SK-N-SH (cell line): ENCODE results near the gene HAUS7.

Experiments used
- CHD2 ChIP-seq: fragments of 150-350 bp; IDR thresholded peaks from 2 replicates; pipeline ENCODE4 v1.6.1; 2018; ENCODE audit warnings: low read length; ENCODE audit not compliant: partially characterized antibody
- EZH2phosphoT487 ChIP-seq: fragments of 200-600 bp; sonication (generic); IDR thresholded peaks from 2 replicates; pipeline ENCODE4 v1.6.1; 2017; ENCODE audit warnings: low read depth, mixed run types, mild to moderate bottlenecking, antibody characterized with exemption, moderate library complexity, borderline replicate concordance
- FOXJ3 ChIP-seq: sonication (generic); formaldehyde crosslinking; IDR thresholded peaks from 2 replicates; pipeline ENCODE4 v1.5.1; 2020; ENCODE audit warnings: mild to moderate bottlenecking, missing genetic modification reagents
- FOXM1 ChIP-seq: IDR thresholded peaks from 2 replicates; pipeline ENCODE4 v1.4.0; 2012; ENCODE audit warnings: low read depth, mild to moderate bottlenecking
- MEF2A ChIP-seq: IDR thresholded peaks from 2 replicates; pipeline ENCODE4 v1.4.0; 2012; ENCODE audit warnings: low read depth, borderline replicate concordance
- MXI1 ChIP-seq: IDR thresholded peaks from 2 replicates; pipeline ENCODE4 v1.6.1; 2012; ENCODE audit warnings: mild to moderate bottlenecking, low read depth, low read length, improper control_type of control experiment
- POLR2AphosphoS5 ChIP-seq: IDR thresholded peaks from 2 replicates; pipeline ENCODE4 v1.6.1; 2012; ENCODE audit warnings: low read depth, low read length
- RCOR1 ChIP-seq: fragments of 150-350 bp; IDR thresholded peaks from 2 replicates; pipeline ENCODE4 v1.6.1; 2017; ENCODE audit warnings: antibody characterized with exemption, low read length
- RFX5 ChIP-seq: IDR thresholded peaks from 2 replicates; pipeline ENCODE4 v1.6.1; 2012; ENCODE audit warnings: mild to moderate bottlenecking, improper control_type of control experiment, low read length
- TF ChIP-seq, protein P1 (sequence below): fragments of 200-600 bp; sonication (generic); IDR thresholded peaks from 2 replicates; pipeline ENCODE4 v1.6.1; 2017; ENCODE audit warnings: antibody characterized with exemption, mild to moderate bottlenecking, moderate library complexity
- TF ChIP-seq, protein P2 (sequence below): IDR thresholded peaks from 2 replicates; pipeline ENCODE4 v1.6.1; 2012; ENCODE audit warnings: mild to moderate bottlenecking, low read depth, low read length, moderate library complexity
- TF ChIP-seq, protein P3 (sequence below): IDR thresholded peaks from 2 replicates; pipeline ENCODE4 v1.4.0; 2012; ENCODE audit warnings: low read depth, borderline replicate concordance
- TF ChIP-seq, protein P4 (sequence below): IDR thresholded peaks from 2 replicates; pipeline ENCODE4; 2012

DNA sequence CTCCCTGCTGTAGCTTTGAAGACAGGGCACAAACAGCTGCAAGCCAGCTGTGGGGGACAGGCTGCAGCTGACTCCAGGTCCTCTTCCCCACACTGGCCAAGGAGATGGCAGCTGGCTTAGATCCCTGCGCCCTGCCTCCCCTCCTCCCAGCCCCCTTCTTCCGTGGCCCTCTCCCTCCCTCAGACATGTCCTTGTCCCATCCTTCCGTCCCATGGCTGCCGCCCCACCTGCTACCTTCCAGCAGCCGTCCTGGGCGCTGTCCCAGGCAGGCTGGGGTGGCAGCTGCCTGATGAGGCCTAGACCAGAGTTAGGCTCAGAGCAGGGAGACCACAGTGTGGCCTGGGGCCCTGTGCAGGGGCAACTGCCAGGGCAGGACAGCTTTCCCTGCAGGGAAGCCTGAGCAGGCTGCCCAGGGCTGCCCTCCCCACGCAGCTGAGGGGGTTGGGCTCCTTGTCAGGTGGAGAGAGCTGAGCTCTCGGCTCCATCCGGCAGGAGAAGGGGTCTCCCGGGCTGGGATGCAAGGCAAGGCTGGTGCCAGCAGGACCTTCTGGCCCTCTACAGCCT, 21.1 kb upstream of the HAUS7 start:
- TF ChIP-seq CHD2 (no peak), MXI1 (no peak), RFX5 (no peak), POLR2AphosphoS5 (no peak), FOXJ3 (CRISPR knock-in tag) (no peak), FOXM1 (no peak), MEF2A (no peak), RCOR1 (no peak), EZH2phosphoT487 (no peak)
- TF ChIP-seq, protein P1, sequence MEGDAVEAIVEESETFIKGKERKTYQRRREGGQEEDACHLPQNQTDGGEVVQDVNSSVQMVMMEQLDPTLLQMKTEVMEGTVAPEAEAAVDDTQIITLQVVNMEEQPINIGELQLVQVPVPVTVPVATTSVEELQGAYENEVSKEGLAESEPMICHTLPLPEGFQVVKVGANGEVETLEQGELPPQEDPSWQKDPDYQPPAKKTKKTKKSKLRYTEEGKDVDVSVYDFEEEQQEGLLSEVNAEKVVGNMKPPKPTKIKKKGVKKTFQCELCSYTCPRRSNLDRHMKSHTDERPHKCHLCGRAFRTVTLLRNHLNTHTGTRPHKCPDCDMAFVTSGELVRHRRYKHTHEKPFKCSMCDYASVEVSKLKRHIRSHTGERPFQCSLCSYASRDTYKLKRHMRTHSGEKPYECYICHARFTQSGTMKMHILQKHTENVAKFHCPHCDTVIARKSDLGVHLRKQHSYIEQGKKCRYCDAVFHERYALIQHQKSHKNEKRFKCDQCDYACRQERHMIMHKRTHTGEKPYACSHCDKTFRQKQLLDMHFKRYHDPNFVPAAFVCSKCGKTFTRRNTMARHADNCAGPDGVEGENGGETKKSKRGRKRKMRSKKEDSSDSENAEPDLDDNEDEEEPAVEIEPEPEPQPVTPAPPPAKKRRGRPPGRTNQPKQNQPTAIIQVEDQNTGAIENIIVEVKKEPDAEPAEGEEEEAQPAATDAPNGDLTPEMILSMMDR = no peak
- TF ChIP-seq, protein P2, sequence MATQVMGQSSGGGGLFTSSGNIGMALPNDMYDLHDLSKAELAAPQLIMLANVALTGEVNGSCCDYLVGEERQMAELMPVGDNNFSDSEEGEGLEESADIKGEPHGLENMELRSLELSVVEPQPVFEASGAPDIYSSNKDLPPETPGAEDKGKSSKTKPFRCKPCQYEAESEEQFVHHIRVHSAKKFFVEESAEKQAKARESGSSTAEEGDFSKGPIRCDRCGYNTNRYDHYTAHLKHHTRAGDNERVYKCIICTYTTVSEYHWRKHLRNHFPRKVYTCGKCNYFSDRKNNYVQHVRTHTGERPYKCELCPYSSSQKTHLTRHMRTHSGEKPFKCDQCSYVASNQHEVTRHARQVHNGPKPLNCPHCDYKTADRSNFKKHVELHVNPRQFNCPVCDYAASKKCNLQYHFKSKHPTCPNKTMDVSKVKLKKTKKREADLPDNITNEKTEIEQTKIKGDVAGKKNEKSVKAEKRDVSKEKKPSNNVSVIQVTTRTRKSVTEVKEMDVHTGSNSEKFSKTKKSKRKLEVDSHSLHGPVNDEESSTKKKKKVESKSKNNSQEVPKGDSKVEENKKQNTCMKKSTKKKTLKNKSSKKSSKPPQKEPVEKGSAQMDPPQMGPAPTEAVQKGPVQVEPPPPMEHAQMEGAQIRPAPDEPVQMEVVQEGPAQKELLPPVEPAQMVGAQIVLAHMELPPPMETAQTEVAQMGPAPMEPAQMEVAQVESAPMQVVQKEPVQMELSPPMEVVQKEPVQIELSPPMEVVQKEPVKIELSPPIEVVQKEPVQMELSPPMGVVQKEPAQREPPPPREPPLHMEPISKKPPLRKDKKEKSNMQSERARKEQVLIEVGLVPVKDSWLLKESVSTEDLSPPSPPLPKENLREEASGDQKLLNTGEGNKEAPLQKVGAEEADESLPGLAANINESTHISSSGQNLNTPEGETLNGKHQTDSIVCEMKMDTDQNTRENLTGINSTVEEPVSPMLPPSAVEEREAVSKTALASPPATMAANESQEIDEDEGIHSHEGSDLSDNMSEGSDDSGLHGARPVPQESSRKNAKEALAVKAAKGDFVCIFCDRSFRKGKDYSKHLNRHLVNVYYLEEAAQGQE = no peak
- TF ChIP-seq, protein P3, sequence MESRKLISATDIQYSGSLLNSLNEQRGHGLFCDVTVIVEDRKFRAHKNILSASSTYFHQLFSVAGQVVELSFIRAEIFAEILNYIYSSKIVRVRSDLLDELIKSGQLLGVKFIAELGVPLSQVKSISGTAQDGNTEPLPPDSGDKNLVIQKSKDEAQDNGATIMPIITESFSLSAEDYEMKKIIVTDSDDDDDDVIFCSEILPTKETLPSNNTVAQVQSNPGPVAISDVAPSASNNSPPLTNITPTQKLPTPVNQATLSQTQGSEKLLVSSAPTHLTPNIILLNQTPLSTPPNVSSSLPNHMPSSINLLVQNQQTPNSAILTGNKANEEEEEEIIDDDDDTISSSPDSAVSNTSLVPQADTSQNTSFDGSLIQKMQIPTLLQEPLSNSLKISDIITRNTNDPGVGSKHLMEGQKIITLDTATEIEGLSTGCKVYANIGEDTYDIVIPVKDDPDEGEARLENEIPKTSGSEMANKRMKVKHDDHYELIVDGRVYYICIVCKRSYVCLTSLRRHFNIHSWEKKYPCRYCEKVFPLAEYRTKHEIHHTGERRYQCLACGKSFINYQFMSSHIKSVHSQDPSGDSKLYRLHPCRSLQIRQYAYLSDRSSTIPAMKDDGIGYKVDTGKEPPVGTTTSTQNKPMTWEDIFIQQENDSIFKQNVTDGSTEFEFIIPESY = no peak
- TF ChIP-seq, protein P4, sequence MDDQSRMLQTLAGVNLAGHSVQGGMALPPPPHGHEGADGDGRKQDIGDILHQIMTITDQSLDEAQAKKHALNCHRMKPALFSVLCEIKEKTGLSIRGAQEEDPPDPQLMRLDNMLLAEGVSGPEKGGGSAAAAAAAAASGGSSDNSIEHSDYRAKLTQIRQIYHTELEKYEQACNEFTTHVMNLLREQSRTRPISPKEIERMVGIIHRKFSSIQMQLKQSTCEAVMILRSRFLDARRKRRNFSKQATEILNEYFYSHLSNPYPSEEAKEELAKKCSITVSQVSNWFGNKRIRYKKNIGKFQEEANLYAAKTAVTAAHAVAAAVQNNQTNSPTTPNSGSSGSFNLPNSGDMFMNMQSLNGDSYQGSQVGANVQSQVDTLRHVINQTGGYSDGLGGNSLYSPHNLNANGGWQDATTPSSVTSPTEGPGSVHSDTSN = no peak
